ENCODE results near the gene MOB4.

DNA sequence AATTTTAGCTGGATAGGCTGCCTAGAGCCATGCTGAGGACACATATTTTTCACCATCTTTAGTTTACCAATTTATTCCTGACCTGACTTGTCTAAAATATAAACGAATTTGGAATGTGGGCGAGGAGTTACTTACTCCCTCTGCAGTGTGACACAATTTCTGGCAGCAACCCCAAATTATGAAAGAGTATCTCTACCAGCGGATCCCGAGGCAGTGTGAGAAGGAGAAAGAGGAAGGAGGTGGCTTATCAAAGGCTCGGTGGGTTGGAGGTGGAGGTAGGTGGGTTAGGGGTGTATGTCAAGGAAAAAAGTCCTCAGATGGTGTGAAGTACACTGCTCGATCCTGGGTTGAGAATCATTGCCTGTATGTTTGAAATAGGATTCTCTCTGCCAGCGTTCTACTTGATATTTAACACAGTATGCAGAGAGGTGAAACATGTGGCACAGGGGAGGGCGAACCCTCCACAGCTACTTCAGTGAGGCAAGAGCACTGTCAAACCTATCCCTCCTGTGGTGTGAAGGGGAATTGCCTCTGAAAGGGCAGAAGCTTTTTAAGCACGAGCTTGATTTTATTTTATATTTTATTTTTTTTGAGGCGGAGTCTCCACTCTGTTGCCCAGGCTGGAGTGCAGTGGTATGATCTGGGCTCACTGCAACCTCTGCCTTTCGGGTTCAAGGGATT is 83.6 kb downstream of the MOB4 start:
- TF ChIP-seq, protein P1, sequence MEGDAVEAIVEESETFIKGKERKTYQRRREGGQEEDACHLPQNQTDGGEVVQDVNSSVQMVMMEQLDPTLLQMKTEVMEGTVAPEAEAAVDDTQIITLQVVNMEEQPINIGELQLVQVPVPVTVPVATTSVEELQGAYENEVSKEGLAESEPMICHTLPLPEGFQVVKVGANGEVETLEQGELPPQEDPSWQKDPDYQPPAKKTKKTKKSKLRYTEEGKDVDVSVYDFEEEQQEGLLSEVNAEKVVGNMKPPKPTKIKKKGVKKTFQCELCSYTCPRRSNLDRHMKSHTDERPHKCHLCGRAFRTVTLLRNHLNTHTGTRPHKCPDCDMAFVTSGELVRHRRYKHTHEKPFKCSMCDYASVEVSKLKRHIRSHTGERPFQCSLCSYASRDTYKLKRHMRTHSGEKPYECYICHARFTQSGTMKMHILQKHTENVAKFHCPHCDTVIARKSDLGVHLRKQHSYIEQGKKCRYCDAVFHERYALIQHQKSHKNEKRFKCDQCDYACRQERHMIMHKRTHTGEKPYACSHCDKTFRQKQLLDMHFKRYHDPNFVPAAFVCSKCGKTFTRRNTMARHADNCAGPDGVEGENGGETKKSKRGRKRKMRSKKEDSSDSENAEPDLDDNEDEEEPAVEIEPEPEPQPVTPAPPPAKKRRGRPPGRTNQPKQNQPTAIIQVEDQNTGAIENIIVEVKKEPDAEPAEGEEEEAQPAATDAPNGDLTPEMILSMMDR (IDR thresholded peaks at IDR 0.05; ENCODE audit: poor library complexity, severe bottlenecking): no peak
- TF ChIP-seq EZH2 (IDR thresholded peaks at IDR 0.05; ENCODE audit: borderline replicate concordance, insufficient read depth, low read length, poor library complexity, severe bottlenecking) (no peak), MXI1 (conservative IDR thresholded peaks at IDR 0.05; ENCODE audit: poor library complexity, severe bottlenecking) (no peak), POLR2AphosphoS5 (IDR thresholded peaks at IDR 0.05) (no peak), SMC3 (conservative IDR thresholded peaks at IDR 0.05; ENCODE audit: poor library complexity) (no peak), RAD21 (conservative IDR thresholded peaks at IDR 0.05) (no peak)
- TF ChIP-seq, protein P2, sequence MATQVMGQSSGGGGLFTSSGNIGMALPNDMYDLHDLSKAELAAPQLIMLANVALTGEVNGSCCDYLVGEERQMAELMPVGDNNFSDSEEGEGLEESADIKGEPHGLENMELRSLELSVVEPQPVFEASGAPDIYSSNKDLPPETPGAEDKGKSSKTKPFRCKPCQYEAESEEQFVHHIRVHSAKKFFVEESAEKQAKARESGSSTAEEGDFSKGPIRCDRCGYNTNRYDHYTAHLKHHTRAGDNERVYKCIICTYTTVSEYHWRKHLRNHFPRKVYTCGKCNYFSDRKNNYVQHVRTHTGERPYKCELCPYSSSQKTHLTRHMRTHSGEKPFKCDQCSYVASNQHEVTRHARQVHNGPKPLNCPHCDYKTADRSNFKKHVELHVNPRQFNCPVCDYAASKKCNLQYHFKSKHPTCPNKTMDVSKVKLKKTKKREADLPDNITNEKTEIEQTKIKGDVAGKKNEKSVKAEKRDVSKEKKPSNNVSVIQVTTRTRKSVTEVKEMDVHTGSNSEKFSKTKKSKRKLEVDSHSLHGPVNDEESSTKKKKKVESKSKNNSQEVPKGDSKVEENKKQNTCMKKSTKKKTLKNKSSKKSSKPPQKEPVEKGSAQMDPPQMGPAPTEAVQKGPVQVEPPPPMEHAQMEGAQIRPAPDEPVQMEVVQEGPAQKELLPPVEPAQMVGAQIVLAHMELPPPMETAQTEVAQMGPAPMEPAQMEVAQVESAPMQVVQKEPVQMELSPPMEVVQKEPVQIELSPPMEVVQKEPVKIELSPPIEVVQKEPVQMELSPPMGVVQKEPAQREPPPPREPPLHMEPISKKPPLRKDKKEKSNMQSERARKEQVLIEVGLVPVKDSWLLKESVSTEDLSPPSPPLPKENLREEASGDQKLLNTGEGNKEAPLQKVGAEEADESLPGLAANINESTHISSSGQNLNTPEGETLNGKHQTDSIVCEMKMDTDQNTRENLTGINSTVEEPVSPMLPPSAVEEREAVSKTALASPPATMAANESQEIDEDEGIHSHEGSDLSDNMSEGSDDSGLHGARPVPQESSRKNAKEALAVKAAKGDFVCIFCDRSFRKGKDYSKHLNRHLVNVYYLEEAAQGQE (IDR thresholded peaks at IDR 0.05; ENCODE audit: borderline replicate concordance): no peak
